Mononuclear cell (primary cell): ENCODE measurements around the gene C1orf105. TPM values are rescaled to one million over a fixed set of nuclear protein-coding genes. Genes with fewer than 3 reads are reported as not detected.

ENCODE experiments used
- H3K27me3 ChIP-seq: 2 replicates; pipeline ENCODE4 v1.6.0; 2011; ENCODE audit warnings: low read length, control low read depth; ENCODE audit not compliant: insufficient read depth
- H3K4me1 ChIP-seq: 2 replicates; pipeline ENCODE4 v1.5.1; 2011; ENCODE audit warnings: mild to moderate bottlenecking, low read length, control low read depth; ENCODE audit not compliant: insufficient read depth
- H3K4me3 ChIP-seq: 2 replicates; pipeline ENCODE4 v1.5.1; 2011; ENCODE audit warnings: mild to moderate bottlenecking, low read length, moderate library complexity
- H3K9me3 ChIP-seq: 2 replicates; pipeline ENCODE4 v1.5.1; 2011; ENCODE audit warnings: low read depth, mild to moderate bottlenecking, control low read depth, low read length
- total RNA-seq: library from RNA; depleted of rRNA; stranded (reverse); fragments of >200 nt; gene quantifications from one replicate; pipeline ENCODE4 v1.2.3, GENCODE V29; 2012

C1orf105 gene
- total RNA-seq, 1 donor, result not detected

GRCh38 chr1:172473842-172474241 lies 53.4 kb downstream of the C1orf105 start:
- H3K27me3 ChIP-seq, result no peaks in the 10 kb centered on the region
- peaks cover 36% of the 10 kb centered on the region for H3K4me1 ChIP-seq
- no peak overlapping the region for H3K4me3 ChIP-seq
- H3K9me3 ChIP-seq, result no peaks in the 10 kb centered on the region

DNA sequence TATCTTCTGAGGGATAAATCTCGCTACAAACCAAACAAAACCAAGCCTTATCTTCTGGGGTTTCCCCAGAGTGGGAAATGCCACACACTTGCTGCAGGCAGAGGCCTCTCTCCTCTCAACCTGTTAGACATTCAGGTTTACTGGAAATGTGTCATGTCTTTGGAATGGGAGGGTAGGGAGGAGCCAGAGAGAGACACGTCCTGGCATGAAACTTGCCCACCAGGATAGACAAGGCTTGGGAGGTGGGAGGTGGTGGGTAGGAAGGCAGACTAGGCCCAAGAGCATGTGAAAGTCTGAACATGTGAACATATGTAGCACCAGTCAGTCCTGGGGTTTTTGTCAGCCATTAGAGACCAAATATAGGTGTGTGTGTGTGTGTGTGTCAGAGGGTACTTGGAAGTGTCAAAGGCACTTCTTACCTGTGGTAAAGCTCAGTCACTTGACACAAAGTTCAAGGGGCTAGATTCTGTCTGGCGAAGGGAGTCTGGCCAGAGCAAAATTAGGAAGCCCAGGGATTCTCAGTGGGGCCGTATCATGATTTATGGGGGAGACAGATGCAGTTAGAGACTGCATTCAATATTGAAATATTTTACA lies 55.8 kb downstream of the C1orf105 start:
- no peaks in the 10 kb centered on the region for H3K27me3 ChIP-seq
- H3K4me3 ChIP-seq, result no peak overlapping the region
- no peaks in the 10 kb centered on the region for H3K9me3 ChIP-seq
- H3K4me1 ChIP-seq, result peaks cover 27% of the 10 kb centered on the region

DNA sequence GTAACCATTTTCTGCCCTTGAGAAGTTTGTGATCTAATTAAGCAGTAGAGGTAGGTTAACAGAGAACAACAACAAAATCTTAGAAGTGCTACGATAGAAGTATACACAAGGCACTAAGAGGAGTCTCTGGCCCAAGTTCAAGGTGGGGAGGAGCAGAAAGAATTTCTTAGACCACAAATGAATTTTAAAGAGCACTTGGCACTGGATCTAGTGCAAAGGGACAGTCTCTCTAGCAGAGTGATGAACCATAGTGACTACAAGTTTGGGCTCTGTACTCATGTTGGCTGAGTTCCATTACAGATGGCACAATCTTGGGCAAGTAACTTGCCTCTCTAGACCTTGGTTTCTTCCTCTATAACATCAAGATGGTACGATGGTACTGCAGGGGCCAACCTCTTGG lies 56.7 kb downstream of the C1orf105 start:
- Histone ChIP-seq H3K27me3 (no peaks in the 10 kb centered on the region), H3K9me3 (no peaks in the 10 kb centered on the region), H3K4me3 (no peak overlapping the region), H3K4me1 (peaks cover 20% of the 10 kb centered on the region)

GRCh38 chr1:172477741-172478140 lies 57.3 kb downstream of the C1orf105 start:
- H3K9me3 ChIP-seq, result no peaks in the 10 kb centered on the region

DNA sequence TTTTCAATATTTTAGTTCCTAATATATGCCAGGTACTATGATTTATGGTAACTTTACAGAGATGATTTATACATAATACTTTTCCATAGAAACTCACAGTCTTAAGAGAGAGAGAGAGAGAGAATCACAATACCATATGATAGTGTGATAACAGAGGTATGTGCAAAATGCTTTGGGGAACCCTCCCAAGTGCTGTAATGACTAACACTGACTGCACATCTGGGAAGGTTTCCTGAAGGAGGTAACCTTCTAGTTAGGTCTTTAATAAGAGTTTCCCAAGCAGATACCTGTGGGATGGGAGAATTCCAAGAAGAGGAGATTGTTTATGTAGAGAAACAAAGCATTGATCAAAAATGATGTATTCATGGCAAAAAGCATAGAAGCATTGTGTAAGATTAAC lies 58.0 kb downstream of the C1orf105 start:
- H3K9me3 ChIP-seq, result no peaks in the 10 kb centered on the region
- H3K4me1 ChIP-seq, result peaks cover 12% of the 10 kb centered on the region
- H3K27me3 ChIP-seq, result no peaks in the 10 kb centered on the region
- no peak overlapping the region for H3K4me3 ChIP-seq

More at GRCh38 chr1:172477741-172478140, 57.3 kb downstream of the C1orf105 start:
- Histone ChIP-seq H3K4me1 (peaks cover 14% of the 10 kb centered on the region), H3K27me3 (no peaks in the 10 kb centered on the region), H3K4me3 (no peak overlapping the region)

DNA sequence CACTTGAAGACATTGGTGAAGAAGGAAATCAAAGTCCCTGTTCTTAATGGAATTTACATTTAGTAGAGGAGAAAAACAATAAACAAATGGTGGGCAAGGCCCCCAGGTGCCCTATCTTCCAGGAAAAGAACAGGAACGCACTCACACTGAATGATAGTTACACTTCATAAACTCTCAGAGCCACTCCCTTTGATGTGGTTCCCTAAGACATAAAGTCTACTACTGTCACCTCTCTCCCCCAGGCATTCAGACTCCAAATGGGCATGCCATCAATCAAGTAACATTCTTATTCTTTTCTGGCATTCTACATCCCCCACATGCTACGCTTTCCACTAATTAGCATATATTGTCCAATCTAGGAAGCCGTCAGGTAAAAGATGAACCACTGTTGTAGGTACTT lies 59.9 kb downstream of the C1orf105 start:
- Histone ChIP-seq H3K4me3 (no peak overlapping the region), H3K9me3 (no peaks in the 10 kb centered on the region), H3K4me1 (no peaks in the 10 kb centered on the region), H3K27me3 (no peaks in the 10 kb centered on the region)

DNA sequence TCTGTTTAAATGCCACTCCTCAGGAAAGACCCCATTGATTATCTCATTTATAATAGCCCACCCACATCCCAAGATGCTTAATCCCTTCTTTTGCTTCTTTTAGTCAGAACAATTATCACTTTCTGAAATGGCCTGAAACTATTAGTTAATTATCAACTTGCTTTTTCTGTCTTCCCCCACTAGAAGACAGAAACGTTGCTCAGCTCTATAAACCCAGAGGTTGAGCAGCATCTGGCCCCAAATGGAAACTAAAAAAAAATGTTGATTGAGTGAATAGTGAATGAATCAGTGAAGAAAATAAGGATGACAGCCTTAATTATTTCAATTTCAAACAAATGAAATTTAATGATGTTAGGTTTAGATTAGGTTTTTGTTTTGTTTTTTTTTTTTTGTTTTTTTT lies 61.6 kb downstream of the C1orf105 start:
- Histone ChIP-seq H3K9me3 (no peaks in the 10 kb centered on the region), H3K4me3 (no peak overlapping the region), H3K4me1 (peaks cover 2% of the 10 kb centered on the region), H3K27me3 (no peaks in the 10 kb centered on the region)

DNA sequence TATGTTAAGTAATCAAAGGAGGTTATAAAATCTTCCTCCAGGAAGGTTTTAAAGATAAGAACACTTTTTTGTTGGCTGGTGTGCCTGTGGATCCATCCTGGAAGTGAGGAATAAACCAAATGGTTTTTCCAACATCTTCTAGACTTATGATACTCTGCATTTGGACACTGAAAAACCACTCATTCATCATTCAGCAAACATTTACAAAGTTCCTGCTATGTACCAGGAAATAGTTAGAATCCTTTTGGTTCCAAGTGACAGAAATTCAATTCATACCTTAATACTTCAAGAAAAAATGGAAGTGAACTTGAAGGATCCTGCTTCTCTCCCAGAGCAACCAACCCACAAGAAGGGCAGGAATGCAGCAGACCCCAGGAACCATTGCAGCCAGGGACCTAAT lies 63.0 kb downstream of the C1orf105 start:
- Histone ChIP-seq H3K27me3 (no peaks in the 10 kb centered on the region), H3K4me1 (peaks cover 9% of the 10 kb centered on the region), H3K4me3 (no peak overlapping the region), H3K9me3 (no peaks in the 10 kb centered on the region)

DNA sequence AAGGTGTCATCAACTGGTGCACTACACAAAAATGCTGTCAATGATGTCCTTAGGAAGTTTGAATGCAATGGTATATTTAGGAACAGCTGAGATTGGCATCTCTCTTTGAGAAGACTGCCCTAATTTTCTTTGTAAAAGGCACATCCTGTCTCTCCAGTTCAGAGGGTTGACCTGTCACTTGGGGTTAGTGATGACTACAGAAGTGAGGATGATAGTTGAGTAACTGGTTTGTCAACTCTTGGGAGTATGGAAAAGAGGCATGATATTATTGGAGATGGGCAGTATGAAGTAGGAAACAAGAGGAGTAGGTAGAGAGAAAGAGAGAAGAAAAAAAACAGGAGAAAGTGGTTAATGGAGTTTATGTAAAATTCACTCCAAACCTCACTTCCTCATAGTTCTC lies 63.8 kb downstream of the C1orf105 start:
- H3K27me3 ChIP-seq, result no peaks in the 10 kb centered on the region
- no peaks in the 10 kb centered on the region for H3K9me3 ChIP-seq
- H3K4me3 ChIP-seq, result no peak overlapping the region
- peaks cover 9% of the 10 kb centered on the region for H3K4me1 ChIP-seq

DNA sequence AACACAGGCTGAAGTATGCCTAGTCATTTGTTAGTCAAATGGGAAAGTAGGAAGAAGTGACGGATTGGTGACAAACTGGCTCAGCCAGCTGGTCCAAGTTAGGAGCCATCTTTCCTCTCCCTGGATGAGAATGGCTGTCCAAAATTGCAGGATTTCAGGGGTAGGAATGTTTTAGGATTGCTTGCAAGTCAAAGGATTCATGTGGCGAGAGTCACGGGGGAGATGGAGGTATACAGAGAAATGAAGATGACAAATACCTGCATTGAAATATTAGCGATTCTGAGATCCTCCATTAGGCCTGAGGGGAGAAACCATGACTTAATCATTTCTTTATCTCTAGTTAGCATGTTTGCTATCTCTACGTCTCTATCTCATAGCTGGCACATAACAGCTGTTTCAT lies 65.1 kb downstream of the C1orf105 start:
- Histone ChIP-seq H3K4me3 (no peak overlapping the region), H3K9me3 (no peaks in the 10 kb centered on the region), H3K4me1 (peaks cover 9% of the 10 kb centered on the region), H3K27me3 (no peaks in the 10 kb centered on the region)

- peaks cover 3% of the 10 kb centered on the region for H3K27me3 ChIP-seq
- no peak overlapping the region for H3K4me3 ChIP-seq
- H3K9me3 ChIP-seq, result no peaks in the 10 kb centered on the region
- H3K4me1 ChIP-seq, result peaks cover 9% of the 10 kb centered on the region
These were observed 66.4 kb downstream of the C1orf105 start for GRCh38 chr1:172486805-172487454.

DNA sequence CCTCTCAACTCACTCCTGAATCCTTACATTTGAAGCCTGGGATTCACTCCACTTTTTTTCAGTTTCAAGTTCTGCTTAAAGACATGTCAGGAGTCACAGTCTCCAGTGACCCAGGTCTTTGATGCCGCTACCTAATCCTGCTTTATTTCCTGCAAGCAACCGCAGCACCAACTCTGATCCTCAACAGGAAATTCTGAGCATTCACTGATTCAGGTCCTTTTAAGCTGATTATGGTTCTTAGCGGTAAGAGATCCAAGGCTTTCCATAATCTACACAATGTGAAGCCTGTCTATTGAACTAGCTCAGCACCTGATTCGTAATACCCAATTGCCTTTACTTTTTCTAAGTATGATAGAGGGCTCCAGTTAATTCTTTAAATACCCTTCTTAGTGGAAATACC lies 67.1 kb downstream of the C1orf105 start:
- Histone ChIP-seq H3K27me3 (peaks cover 3% of the 10 kb centered on the region), H3K9me3 (no peaks in the 10 kb centered on the region), H3K4me1 (peaks cover 9% of the 10 kb centered on the region), H3K4me3 (no peak overlapping the region)

DNA sequence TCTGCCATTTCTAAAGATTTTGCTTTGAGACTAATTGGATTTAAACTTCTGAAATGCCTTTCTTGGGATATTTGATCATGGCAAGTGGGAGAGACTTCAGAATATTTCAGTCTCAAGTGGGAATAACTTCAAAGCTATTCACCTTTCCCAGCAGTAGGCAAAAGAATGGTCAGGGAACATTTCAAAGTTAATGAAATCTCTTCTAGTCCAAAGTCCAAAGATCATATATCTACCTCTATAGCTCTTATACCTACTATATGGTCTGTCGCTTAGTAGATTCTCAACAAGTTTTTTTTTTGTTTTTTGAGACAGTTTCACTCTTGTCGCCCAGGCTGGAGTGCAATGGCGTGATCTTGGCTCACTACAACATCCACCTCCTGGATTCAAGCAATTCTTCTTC lies 67.9 kb downstream of the C1orf105 start:
- H3K4me3 ChIP-seq, result no peak overlapping the region
- no peaks in the 10 kb centered on the region for H3K9me3 ChIP-seq
- H3K4me1 ChIP-seq, result peaks cover 9% of the 10 kb centered on the region
- H3K27me3 ChIP-seq, result peaks cover 3% of the 10 kb centered on the region

GRCh38 chr1:172489847-172490246 lies 69.4 kb downstream of the C1orf105 start:
- Histone ChIP-seq H3K4me3 (no peak overlapping the region), H3K9me3 (no peaks in the 10 kb centered on the region), H3K4me1 (peaks cover 9% of the 10 kb centered on the region), H3K27me3 (peaks cover 3% of the 10 kb centered on the region)

DNA sequence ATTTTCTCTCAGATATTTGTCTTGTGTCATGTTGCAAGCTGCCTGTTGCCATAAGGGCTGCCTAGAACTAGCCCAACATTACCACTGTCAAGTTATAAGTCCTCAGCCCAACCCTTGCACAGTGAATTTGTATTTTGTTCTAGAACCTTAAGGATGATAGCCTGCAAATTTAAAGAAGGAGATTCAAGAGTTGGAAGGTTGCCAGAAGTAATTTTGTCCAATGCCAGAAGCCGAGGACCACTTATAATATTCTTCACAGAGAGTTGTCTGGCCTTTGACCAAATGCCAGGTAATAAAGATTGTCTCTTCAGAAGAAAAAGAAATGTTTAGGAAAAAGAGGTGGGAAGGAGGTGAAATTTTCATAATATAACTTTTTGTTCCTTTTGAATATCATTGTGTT lies 71.9 kb downstream of the C1orf105 start:
- H3K9me3 ChIP-seq, result no peaks in the 10 kb centered on the region
- peaks cover 15% of the 10 kb centered on the region for H3K4me1 ChIP-seq
- H3K4me3 ChIP-seq, result no peak overlapping the region
- peaks cover 3% of the 10 kb centered on the region for H3K27me3 ChIP-seq

DNA sequence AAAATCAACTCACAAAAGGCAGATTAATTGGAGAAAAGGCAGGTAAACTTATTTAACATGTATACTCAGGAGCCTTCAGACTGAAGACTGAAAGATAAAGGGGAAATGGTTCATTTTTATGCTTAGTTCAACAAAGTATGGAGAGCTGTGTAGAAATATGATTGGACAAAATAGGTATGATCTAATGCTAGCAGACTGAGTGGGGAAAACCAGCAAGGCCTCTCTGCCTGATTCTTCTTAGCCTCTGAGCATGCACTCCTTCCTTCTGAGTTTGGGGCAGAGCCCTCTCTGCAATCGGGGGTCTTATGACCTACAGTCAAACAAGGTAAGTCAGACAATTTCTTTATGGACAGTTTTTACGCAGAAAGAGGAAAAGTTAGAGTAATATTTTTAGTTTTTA lies 73.7 kb downstream of the C1orf105 start:
- H3K4me1 ChIP-seq, result peaks cover 25% of the 10 kb centered on the region
- H3K27me3 ChIP-seq, result peaks cover 3% of the 10 kb centered on the region
- H3K9me3 ChIP-seq, result no peaks in the 10 kb centered on the region
- no peak overlapping the region for H3K4me3 ChIP-seq
